ENCODE data around the gene CCDC18. TPM values are rescaled to one million over a fixed set of nuclear protein-coding genes. Genes with fewer than 3 reads are reported as not detected.

CCDC18 gene
- total RNA-seq, 2 experiments from 2014 or later = 31.3 to 33.1 TPM

Other genes starting within 250 kb of the CCDC18 start
- gene DIPK1A, start 219.3 kb upstream of the CCDC18 start, total RNA-seq = 10 to 100 TPM; 17.7 to 19.1 TPM
- 10 to 100 TPM; 49.9 to 56.7 TPM for gene MTF2, start 101.4 kb upstream of the CCDC18 start, total RNA-seq
- 10 to 100 TPM; 42.6 to 44.7 TPM for gene TMED5, start 311 bp upstream of the CCDC18 start, total RNA-seq
- gene DR1, start 165.2 kb downstream of the CCDC18 start, total RNA-seq = 100 to 1,000 TPM; 104 to 127 TPM

Measured in activated CD4-positive, alpha-beta T cell treated with anti-CD3 and anti-CD28 coated beads, Interleukin-2, amount 10 ng/mL, durations not matched to agents 7 days and 5 days (primary cell).